ACC112 (cell line): ENCODE results near the gene ARL6.
"Not testable (repeated sequence)": the region's sequence is repeated elsewhere in the genome, so short reads cannot be mapped to it uniquely, and the experiment has no call there.

ENCODE experiments used
- H2AFZ ChIP-seq: fragments of 200-600 bp; sonication (generic); one replicate; pipeline ENCODE4 v1.6.0; 2017; ENCODE audit warnings: antibody characterized with exemption, low read length; ENCODE audit not compliant: unreplicated experiment
- H3K27ac ChIP-seq: fragments of 200-600 bp; sonication (generic); 2 replicates; pipeline ENCODE4 v1.5.1; 2014; ENCODE audit warnings: low read depth, mild to moderate bottlenecking, antibody characterized with exemption, low read length, moderate library complexity
- H3K27me3 ChIP-seq: fragments of 200-600 bp; sonication (generic); 2 replicates; pipeline ENCODE4 v1.6.1; 2014; ENCODE audit warnings: mild to moderate bottlenecking, antibody characterized with exemption, low read length, moderate library complexity, mixed read lengths; ENCODE audit not compliant: insufficient read depth
- H3K36me3 ChIP-seq: fragments of 200-600 bp; sonication (generic); 2 replicates; pipeline ENCODE4 v1.6.1; 2016; ENCODE audit warnings: mild to moderate bottlenecking, antibody characterized with exemption, low read length, moderate library complexity, mixed read lengths; ENCODE audit not compliant: insufficient read depth
- H3K4me1 ChIP-seq: fragments of 200-600 bp; sonication (generic); one replicate; pipeline ENCODE4 v1.6.1; 2016; ENCODE audit warnings: low read length, mixed read lengths; ENCODE audit not compliant: insufficient read depth, unreplicated experiment, control insufficient read depth
- H3K4me3 ChIP-seq: fragments of 200-600 bp; sonication (generic); 2 replicates; pipeline ENCODE4 v1.5.1; 2014; ENCODE audit warnings: mild to moderate bottlenecking, low read depth, low read length
- H3K79me2 ChIP-seq: fragments of 200-600 bp; sonication (generic); one replicate; pipeline ENCODE4 v1.6.0; 2016; ENCODE audit warnings: low read length; ENCODE audit not compliant: control insufficient read depth, unreplicated experiment, insufficient read depth

Gene ARL6

GRCh38 chr3:97821287-97821773, 56.8 kb downstream of the ARL6 start:
- Histone ChIP-seq H2AFZ (peak overlapping the region; percentile 97), H3K27me3 (no peaks in the 10 kb centered on the region), H3K4me3 (peak overlapping the region; percentile 88), H3K36me3 (peaks cover 4% of the 10 kb centered on the region; the same call in 1 of the 2 replicates), H3K79me2 (peaks cover 36% of the 10 kb centered on the region), H3K4me1 (peaks cover 10% of the 10 kb centered on the region), H3K27ac (peak overlapping the region; percentile 54)

- Histone ChIP-seq H3K36me3 (peaks cover 4% of the 10 kb centered on the region; the same call in 1 of the 2 replicates), H3K27ac (peak within 1 kb of the TSS; percentile 65), H3K27me3 (no peaks in the 10 kb centered on the region), H3K79me2 (peaks cover 41% of the 10 kb centered on the region), H3K4me3 (peak within 1 kb of the TSS; percentile 88), H3K4me1 (peaks cover 10% of the 10 kb centered on the region), H2AFZ (peak within 1 kb of the TSS; percentile 97)
Measured at GRCh38 chr3:97821774-97822358, 57.3 kb downstream of the ARL6 start, which contains the start of gene CRYBG3. CRYBG3 (plus strand) TSS chr3:97822011; CDS start chr3:97822207, 196 bp downstream.

- Histone ChIP-seq H3K79me2 (peaks cover 45% of the 10 kb centered on the region), H3K36me3 (peaks cover 4% of the 10 kb centered on the region; the same call in 1 of the 2 replicates), H3K27me3 (no peaks in the 10 kb centered on the region), H3K27ac (peak overlapping the region; percentile 65), H3K4me3 (peak overlapping the region; percentile 88), H2AFZ (peak overlapping the region; percentile 93), H3K4me1 (peaks cover 10% of the 10 kb centered on the region)
Measured at GRCh38 chr3:97822359-97822775, 57.8 kb downstream of the ARL6 start.

GRCh38 chr3:97823046-97824004, 58.8 kb downstream of the ARL6 start:
- peaks cover 4% of the 10 kb centered on the region; the same call in 1 of the 2 replicates for H3K36me3 ChIP-seq
- H3K4me1 ChIP-seq = peaks cover 10% of the 10 kb centered on the region
- peak overlapping the region; percentile 88 for H3K4me3 ChIP-seq
- H2AFZ ChIP-seq = peak overlapping the region; percentile 93
- no peak overlapping the region for H3K27ac ChIP-seq
- H3K79me2 ChIP-seq = peaks cover 45% of the 10 kb centered on the region
- H3K27me3 ChIP-seq = no peaks in the 10 kb centered on the region

GRCh38 chr3:97825101-97825500, 60.5 kb downstream of the ARL6 start:
- Histone ChIP-seq H2AFZ (no peak overlapping the region), H3K27ac (no peak overlapping the region), H3K79me2 (peaks cover 45% of the 10 kb centered on the region), H3K4me3 (no peak overlapping the region), H3K27me3 (no peaks in the 10 kb centered on the region), H3K4me1 (peaks cover 10% of the 10 kb centered on the region), H3K36me3 (peaks cover 4% of the 10 kb centered on the region; the same call in 1 of the 2 replicates)

- peaks cover 10% of the 10 kb centered on the region for H3K4me1 ChIP-seq
- H3K4me3 ChIP-seq = no peak overlapping the region
- peaks cover 4% of the 10 kb centered on the region; the same call in 1 of the 2 replicates for H3K36me3 ChIP-seq
- no peaks in the 10 kb centered on the region for H3K27me3 ChIP-seq
- no peak overlapping the region for H3K27ac ChIP-seq
- H2AFZ ChIP-seq = no peak overlapping the region
- peaks cover 43% of the 10 kb centered on the region for H3K79me2 ChIP-seq
Measured at GRCh38 chr3:97827741-97828471, 63.3 kb downstream of the ARL6 start.

GRCh38 chr3:97829198-97829597, 64.6 kb downstream of the ARL6 start:
- Histone ChIP-seq H3K36me3 (peaks cover 4% of the 10 kb centered on the region; the same call in 1 of the 2 replicates), H3K27ac (no peak overlapping the region), H3K27me3 (no peaks in the 10 kb centered on the region), H3K4me3 (no peak overlapping the region), H3K4me1 (peaks cover 4% of the 10 kb centered on the region), H2AFZ (no peak overlapping the region), H3K79me2 (peaks cover 30% of the 10 kb centered on the region)

GRCh38 chr3:97830638-97831037, 66.1 kb downstream of the ARL6 start:
- H3K79me2 ChIP-seq = peaks cover 16% of the 10 kb centered on the region
- no peak overlapping the region for H2AFZ ChIP-seq
- H3K4me1 ChIP-seq = no peaks in the 10 kb centered on the region
- no peak overlapping the region for H3K27ac ChIP-seq
- H3K36me3 ChIP-seq = no peaks in the 10 kb centered on the region
- no peak overlapping the region for H3K4me3 ChIP-seq
- H3K27me3 ChIP-seq = no peaks in the 10 kb centered on the region

GRCh38 chr3:97831140-97831539, 66.6 kb downstream of the ARL6 start:
- Histone ChIP-seq H3K27ac (no peak overlapping the region), H3K27me3 (no peaks in the 10 kb centered on the region), H3K79me2 (peaks cover 11% of the 10 kb centered on the region), H3K4me3 (no peak overlapping the region), H3K36me3 (no peaks in the 10 kb centered on the region), H3K4me1 (no peaks in the 10 kb centered on the region), H2AFZ (no peak overlapping the region)

GRCh38 chr3:97833184-97833583, 68.6 kb downstream of the ARL6 start:
- H3K27me3 ChIP-seq, H3K36me3 ChIP-seq, H3K27ac ChIP-seq, H3K79me2 ChIP-seq, H3K4me1 ChIP-seq, H3K4me3 ChIP-seq, H2AFZ ChIP-seq: not testable (repeated sequence)
